ENCODE measurements around the gene GULP1. TPM values are rescaled to one million over a fixed set of nuclear protein-coding genes. Genes with fewer than 3 reads are reported as not detected.

Gene GULP1
- total and polyA plus RNA-seq, 10 donors: 0.83 to 16.6 (median 6.6) TPM

- no peaks in the 10 kb centered on the region for H3K27me3 ChIP-seq (replicated peaks in 1 of 7)
- H3K36me3 ChIP-seq: no peaks in the 10 kb centered on the region
- TF ChIP-seq POLR2AphosphoS5 (IDR thresholded peaks at IDR 0.05): no peak
- TF ChIP-seq CTCF (IDR thresholded peaks at IDR 0.05 in 8 of 11, conservative IDR thresholded peaks at IDR 0.05 in 3 of 11): no peak
- no peak for TF ChIP-seq POLR2A (IDR thresholded peaks at IDR 0.05)
- intact Hi-C loops (cut with DNase I; ENCODE audit: low total_unique reads): no loop called here
- no peak overlapping the region for H3K27ac ChIP-seq
- H3K4me3 ChIP-seq: no peak overlapping the region
- no peaks in the 10 kb centered on the region for H3K9me3 ChIP-seq
- H3K4me1 ChIP-seq: no peaks in the 10 kb centered on the region
- no peak for DNase-seq
Measured at GRCh38 chr2:188629753-188630527, 338.3 kb downstream of the GULP1 start.

- 64 to 79% (median 77%) methylated on average over 9 of the region's 9 CpGs for WGBS, 5 donors
- TF ChIP-seq POLR2A (IDR thresholded peaks at IDR 0.05) (no peak), CTCF (IDR thresholded peaks at IDR 0.05 in 8 of 11, conservative IDR thresholded peaks at IDR 0.05 in 3 of 11) (no peak), POLR2AphosphoS5 (IDR thresholded peaks at IDR 0.05) (no peak)
- H3K4me3 ChIP-seq: no peak overlapping the region
Measured at GRCh38 chr2:188631037-188631809, 339.5 kb downstream of the GULP1 start.

GRCh38 chr2:188634656-188635055, 343.0 kb downstream of the GULP1 start:
- no peaks in the 10 kb centered on the region for H3K9me3 ChIP-seq
- H3K27ac ChIP-seq: no peak overlapping the region
- H3K4me1 ChIP-seq: no peaks in the 10 kb centered on the region
- H3K4me3 ChIP-seq: no peak overlapping the region
- intact Hi-C loops (cut with DNase I; ENCODE audit: low total_unique reads): no loop called here
- WGBS, 5 donors: 77 to 97% (median 87%) methylated on average over 1 of the region's 1 CpG
- no peaks in the 10 kb centered on the region for H3K36me3 ChIP-seq
- no peak for DNase-seq
- TF ChIP-seq CTCF (IDR thresholded peaks at IDR 0.05 in 8 of 11, conservative IDR thresholded peaks at IDR 0.05 in 3 of 11): no peak
- TF ChIP-seq POLR2A (IDR thresholded peaks at IDR 0.05): no peak
- no peak for TF ChIP-seq POLR2AphosphoS5 (IDR thresholded peaks at IDR 0.05)
- H3K27me3 ChIP-seq (replicated peaks in 1 of 7): no peaks in the 10 kb centered on the region

More at GRCh38 chr2:188631037-188631809, 339.5 kb downstream of the GULP1 start:
- no peak overlapping the region for H3K27ac ChIP-seq
- no peaks in the 10 kb centered on the region for H3K4me1 ChIP-seq
- no peak for DNase-seq
- no peaks in the 10 kb centered on the region for H3K9me3 ChIP-seq
- H3K27me3 ChIP-seq (replicated peaks in 1 of 7): no peaks in the 10 kb centered on the region
- intact Hi-C loops (cut with DNase I; ENCODE audit: low total_unique reads): no loop called here
- no peaks in the 10 kb centered on the region for H3K36me3 ChIP-seq

Small RNA genes lying within 50 kb of the gene (microRNA-seq; reads per million reads assigned to microRNA genes)
- 0 to 0.35 (median 0) reads per million in 3 donors for gene MIR561

Small RNA genes lying within 50 kb of the gene (small RNA-seq; reads per million reads assigned to genes)
- gene MIR561 (0 to 0.41 (median 0.16) reads per million in 4 donors), gene RNA5SP114 (0 reads per million in 4 donors)

Data from spleen (tissue), 11 donors.